ENCODE results near the gene DNASE1L2. TPM values are rescaled to one million over a fixed set of nuclear protein-coding genes. Genes with fewer than 3 reads are reported as not detected.

DNASE1L2 gene
- total and polyA plus RNA-seq, 2 of the 4 experiments (the other 2 are of a cell fraction), result 0.18 to 0.75 TPM

DNA sequence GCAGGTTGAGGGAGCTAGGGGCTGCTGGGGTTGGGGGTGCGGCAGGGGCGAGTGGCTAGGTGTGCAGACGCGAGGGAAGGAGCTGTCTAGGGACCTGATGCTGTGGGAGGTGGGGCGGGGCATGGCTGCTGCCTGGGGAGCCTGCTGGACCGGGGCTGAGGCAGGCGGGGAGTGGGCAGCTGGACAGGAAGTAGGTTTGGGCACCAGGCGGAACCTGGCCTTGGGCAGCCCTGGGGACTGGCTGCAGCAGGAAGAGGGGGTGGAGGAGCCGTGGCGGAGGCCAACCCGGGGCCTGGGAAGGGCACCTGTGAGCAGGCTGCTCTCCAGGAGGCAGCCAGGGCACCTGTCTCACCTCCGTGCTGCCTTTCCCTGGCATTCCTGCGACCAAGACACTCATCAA is 5.9 kb upstream of the DNASE1L2 start:
- TF ChIP-seq SMC3 (IDR thresholded peaks at IDR 0.05; ENCODE audit: low read depth, low read length), result no peak
- no peak for TF ChIP-seq RCOR1 (IDR thresholded peaks at IDR 0.05; ENCODE audit: insufficient replicate concordance, low read length)
- TF ChIP-seq, protein P1, sequence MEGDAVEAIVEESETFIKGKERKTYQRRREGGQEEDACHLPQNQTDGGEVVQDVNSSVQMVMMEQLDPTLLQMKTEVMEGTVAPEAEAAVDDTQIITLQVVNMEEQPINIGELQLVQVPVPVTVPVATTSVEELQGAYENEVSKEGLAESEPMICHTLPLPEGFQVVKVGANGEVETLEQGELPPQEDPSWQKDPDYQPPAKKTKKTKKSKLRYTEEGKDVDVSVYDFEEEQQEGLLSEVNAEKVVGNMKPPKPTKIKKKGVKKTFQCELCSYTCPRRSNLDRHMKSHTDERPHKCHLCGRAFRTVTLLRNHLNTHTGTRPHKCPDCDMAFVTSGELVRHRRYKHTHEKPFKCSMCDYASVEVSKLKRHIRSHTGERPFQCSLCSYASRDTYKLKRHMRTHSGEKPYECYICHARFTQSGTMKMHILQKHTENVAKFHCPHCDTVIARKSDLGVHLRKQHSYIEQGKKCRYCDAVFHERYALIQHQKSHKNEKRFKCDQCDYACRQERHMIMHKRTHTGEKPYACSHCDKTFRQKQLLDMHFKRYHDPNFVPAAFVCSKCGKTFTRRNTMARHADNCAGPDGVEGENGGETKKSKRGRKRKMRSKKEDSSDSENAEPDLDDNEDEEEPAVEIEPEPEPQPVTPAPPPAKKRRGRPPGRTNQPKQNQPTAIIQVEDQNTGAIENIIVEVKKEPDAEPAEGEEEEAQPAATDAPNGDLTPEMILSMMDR (conservative IDR thresholded peaks at IDR 0.05; ENCODE audit: low read depth, low read length), result no peak
- TF ChIP-seq, protein P2, sequence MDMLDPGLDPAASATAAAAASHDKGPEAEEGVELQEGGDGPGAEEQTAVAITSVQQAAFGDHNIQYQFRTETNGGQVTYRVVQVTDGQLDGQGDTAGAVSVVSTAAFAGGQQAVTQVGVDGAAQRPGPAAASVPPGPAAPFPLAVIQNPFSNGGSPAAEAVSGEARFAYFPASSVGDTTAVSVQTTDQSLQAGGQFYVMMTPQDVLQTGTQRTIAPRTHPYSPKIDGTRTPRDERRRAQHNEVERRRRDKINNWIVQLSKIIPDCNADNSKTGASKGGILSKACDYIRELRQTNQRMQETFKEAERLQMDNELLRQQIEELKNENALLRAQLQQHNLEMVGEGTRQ (IDR thresholded peaks at IDR 0.05; ENCODE audit: low read depth, low read length), result no peak
- H2AFZ ChIP-seq (replicated peaks; ENCODE audit: low read length, poor library complexity), result no peak overlapping the region
- H2AK5ac ChIP-seq (ENCODE audit: low read depth, low read length), result no peak overlapping the region
- peaks cover 7% of the 10 kb centered on the region for H3K4me1 ChIP-seq (ENCODE audit: control insufficient read depth, insufficient read depth, low read length)
- ATAC-seq (ENCODE audit: low read depth) (no peak), DNase-seq (no peak)
- no peak overlapping the region for H3K18ac ChIP-seq (ENCODE audit: low read depth, low read length)
- no peak overlapping the region for H4K8ac ChIP-seq (ENCODE audit: low read depth in 2 of 2, low read length in 2 of 2)
- H3K79me1 ChIP-seq (ENCODE audit: low read depth in 1 of 2, low read length in 2 of 2), result peaks cover 2 to 30% of the 10 kb centered on the region in 2 experiments; a peak in 3 of 4 replicates
- H2BK20ac ChIP-seq (ENCODE audit: low read depth, low read length), result no peak overlapping the region
- in situ Hi-C loops (cut with MboI; ENCODE audit: low sequenced_read_pairs), result no loop called here
- H3K23ac ChIP-seq (ENCODE audit: low read depth, low read length), result no peak overlapping the region
- H3K4me2 ChIP-seq (ENCODE audit: low read depth, low read length), result no peak overlapping the region
- no peak overlapping the region for H2BK120ac ChIP-seq (ENCODE audit: low read depth, low read length)
- intact Hi-C loops (cut with micrococcal nuclease), result no loop called here
- dilution Hi-C loops (cut with HindIII; ENCODE audit: low sequenced_read_pairs, unreplicated experiment), result no loop called here
- no peak overlapping the region for H3K27ac ChIP-seq (ENCODE audit: insufficient read depth, low read length)
- no peak overlapping the region for H3K14ac ChIP-seq (replicated peaks; ENCODE audit: low read depth, low read length)
- no peak overlapping the region for H4K91ac ChIP-seq (ENCODE audit: insufficient read depth, low read depth, low read length)
- H3K4me3 ChIP-seq (ENCODE audit: insufficient read depth, low read depth, low read length), result no peak overlapping the region
- H3K9me1 ChIP-seq (ENCODE audit: insufficient read depth, low read length), result peaks cover 10% of the 10 kb centered on the region; the same call in 1 of the 2 replicates
- WGBS, 2 experiments (ENCODE audit: extremely low coverage in 2 of 2, insufficient read length in 1 of 2), result 92% methylated on average over 10 of the region's 13 CpGs; no CpG with 5 or more reads in 1 of the 2 experiments
- no peak overlapping the region for H3K56ac ChIP-seq (ENCODE audit: extremely low read depth, insufficient read depth, low read length)
- no peak overlapping the region for H3K9ac ChIP-seq (ENCODE audit: low read depth, low read length)
- CTCF ChIA-PET, result no interaction called here
- H4K20me1 ChIP-seq (ENCODE audit: insufficient read depth, low read length), result peaks cover 24% of the 10 kb centered on the region
- H2BK5ac ChIP-seq (ENCODE audit: low read depth, low read length, poor library complexity, severe bottlenecking), result no peak overlapping the region
- no peak overlapping the region for H2AK9ac ChIP-seq (replicated peaks; ENCODE audit: low read depth, low read length, poor library complexity)
- H3K4ac ChIP-seq (ENCODE audit: low read depth, low read length), result no peak overlapping the region
- no peaks in the 10 kb centered on the region for H3K27me3 ChIP-seq (ENCODE audit: control insufficient read depth, insufficient read depth, low read length)
- H3K9me3 ChIP-seq (ENCODE audit: control insufficient read depth, insufficient read depth, low read length), result no peaks in the 10 kb centered on the region
- H4K5ac ChIP-seq (ENCODE audit: low read depth, low read length), result no peak overlapping the region
- BruUV-seq (replicated peaks), result no TSS peak
- POLR2A ChIA-PET (ENCODE audit: unreplicated experiment), result no interaction called here
- H2BK15ac ChIP-seq (ENCODE audit: low read depth, low read length), result no peak overlapping the region
- peaks cover 57% of the 10 kb centered on the region for H3K36me3 ChIP-seq (ENCODE audit: control insufficient read depth, insufficient read depth, low read length)

Data from IMR-90 (cell line).